T follicular helper cell (primary cell): ENCODE measurements around the gene MITF.

ENCODE experiments used
- DNase-seq: peaks from one replicate; pipeline ENCODE4 v3.0.0-alpha.2; 2020; ENCODE audit warnings: low read depth

MITF gene

GRCh38 chr3:69838217-69838616 lies 99.0 kb downstream of the MITF start:
- DNase-seq: no peak

- no peak for DNase-seq
Measured at GRCh38 chr3:69838696-69839515, 99.6 kb downstream of the MITF start.

GRCh38 chr3:69842351-69842750 lies 103.1 kb downstream of the MITF start:
- no peak for DNase-seq

DNA sequence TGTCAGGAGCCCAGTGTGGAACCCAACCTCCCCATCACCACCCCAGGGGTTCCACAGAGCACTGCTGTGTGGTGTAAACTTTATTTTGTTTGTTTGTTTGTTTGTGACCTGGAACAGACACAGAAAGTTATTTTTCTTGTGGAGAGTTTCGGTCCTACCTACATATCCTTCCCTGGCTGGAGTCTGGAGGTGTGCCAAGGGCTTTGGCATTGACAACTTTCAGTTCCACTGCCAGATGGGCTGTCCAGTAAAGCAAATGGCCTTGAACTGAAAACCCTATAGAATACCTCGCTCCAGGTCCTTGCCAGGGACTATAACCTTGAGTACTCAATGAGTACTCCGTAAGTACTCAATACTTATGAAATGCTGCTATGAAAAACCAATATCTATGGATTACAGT lies 103.5 kb downstream of the MITF start:
- no peak for DNase-seq

- no peak for DNase-seq
Measured at GRCh38 chr3:69844706-69845105, 105.4 kb downstream of the MITF start.

- DNase-seq: no peak
Measured at GRCh38 chr3:69847303-69847702, 108.0 kb downstream of the MITF start.

DNA sequence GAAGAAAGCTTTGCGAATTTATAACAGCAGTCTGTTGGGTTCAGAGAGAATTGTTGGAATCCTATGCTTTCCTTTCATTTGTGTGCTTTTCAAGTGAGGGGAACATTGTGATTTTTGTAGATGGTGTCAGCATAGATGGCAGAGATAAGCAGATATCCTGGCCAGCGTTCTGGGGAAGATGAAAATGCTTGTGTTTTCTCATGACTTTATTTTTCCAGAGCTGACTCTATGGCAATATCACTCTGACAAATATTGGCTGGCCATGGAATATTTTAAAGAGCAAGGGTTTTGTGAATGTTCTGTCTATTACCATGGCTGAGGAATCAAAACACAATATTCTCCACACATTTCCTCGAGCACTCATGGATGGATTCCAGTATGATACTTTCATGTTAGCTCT lies 108.8 kb downstream of the MITF start:
- no peak for DNase-seq

GRCh38 chr3:69850849-69851248 lies 111.6 kb downstream of the MITF start:
- DNase-seq: no peak

- DNase-seq: no peak
Measured at GRCh38 chr3:69853027-69853426, 113.8 kb downstream of the MITF start.

- no peak for DNase-seq
Measured at GRCh38 chr3:69855436-69856162, 116.3 kb downstream of the MITF start.

DNA sequence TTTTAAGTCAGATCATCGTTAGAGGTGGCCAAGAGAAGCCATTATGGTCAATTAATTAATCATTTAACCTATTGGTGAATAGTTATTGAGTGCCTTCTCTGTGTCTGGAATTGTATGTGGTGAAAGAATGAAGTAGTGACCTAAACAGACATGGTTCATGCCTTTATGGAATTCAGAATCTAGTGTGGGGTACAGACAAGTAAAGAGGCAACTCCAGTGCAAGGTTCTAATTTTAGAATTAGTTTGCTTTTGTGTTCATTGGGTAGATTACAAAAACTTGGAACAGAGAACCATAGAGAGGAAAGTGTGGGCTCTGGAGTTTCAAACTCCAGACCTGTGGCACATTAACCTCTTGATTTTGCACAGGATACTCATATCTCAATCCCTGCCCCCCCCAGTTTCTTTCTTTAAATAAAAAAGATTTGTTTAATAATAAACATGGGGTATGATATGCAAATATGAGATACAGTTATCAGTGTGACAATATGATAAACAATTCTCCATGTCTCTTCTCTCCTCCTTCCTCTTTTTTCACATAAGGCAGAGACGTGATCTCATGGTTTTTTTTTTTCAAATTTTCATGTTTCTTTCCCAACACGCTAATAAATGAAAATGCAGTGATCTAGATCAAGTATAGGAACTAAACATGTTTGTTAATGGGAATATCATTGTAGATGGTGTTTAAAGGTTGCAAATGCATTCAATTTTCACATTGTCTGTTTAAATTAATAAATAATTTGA lies 117.9 kb downstream of the MITF start:
- DNase-seq: no peak

GRCh38 chr3:69861556-69861955 lies 122.3 kb downstream of the MITF start:
- no peak for DNase-seq

- no peak for DNase-seq
Measured at GRCh38 chr3:69864141-69864540, 124.9 kb downstream of the MITF start.

DNA sequence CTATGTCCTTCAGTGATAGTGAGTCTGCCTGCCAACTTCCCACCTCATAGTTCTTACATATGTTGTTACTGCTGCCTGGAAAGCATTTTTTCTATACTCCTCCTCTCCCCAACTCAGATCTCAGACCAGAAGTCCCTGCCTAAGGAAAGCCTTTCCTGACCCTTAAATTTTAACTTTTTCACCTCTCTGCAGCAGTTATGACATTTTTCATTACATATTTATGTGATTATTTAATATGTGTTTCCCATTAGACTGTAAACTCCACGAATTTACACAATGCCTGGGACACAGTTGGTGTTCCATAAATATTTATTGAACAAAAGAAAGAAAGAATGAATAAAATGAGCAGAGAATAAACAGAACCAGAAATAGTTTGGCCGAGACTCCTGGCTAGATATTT lies 125.5 kb downstream of the MITF start:
- no peak for DNase-seq

DNA sequence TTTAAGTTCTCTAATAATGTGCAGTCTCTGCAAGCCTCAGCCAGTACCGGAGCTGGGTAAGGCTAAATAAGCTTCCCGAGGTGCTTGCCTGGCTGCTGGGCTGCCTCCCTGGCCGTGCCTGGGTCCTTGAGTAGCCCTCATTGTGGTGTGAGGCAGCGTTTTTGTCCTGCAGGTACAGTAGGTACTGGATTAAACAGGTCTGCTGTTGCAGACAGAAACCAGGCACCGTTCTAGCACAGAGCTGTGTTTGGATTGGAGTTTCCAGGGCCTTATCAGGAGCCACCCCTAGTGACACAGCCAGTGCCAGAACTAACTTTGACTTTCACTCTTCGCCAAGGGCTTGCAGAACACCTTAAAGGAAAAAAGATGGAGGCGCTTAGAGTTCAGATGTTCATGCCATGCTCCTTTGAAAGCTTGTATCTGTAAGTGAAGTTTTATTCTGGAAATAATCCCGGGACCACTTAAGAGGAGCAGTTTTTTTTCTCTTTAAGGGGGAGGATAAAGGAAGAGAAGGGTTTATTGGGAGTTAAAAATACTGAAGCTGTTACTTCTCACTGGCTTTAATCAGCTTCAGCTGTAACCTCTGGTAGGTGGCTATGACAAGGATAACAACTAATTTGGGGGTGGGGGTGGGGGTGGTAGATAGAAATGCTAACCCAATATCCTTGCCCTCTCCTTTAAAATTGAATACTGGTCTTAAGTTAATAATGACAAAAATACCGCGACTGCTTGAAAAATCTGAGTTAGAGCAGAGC lies 126.8 kb downstream of the MITF start:
- DNase-seq: no peak

DNA sequence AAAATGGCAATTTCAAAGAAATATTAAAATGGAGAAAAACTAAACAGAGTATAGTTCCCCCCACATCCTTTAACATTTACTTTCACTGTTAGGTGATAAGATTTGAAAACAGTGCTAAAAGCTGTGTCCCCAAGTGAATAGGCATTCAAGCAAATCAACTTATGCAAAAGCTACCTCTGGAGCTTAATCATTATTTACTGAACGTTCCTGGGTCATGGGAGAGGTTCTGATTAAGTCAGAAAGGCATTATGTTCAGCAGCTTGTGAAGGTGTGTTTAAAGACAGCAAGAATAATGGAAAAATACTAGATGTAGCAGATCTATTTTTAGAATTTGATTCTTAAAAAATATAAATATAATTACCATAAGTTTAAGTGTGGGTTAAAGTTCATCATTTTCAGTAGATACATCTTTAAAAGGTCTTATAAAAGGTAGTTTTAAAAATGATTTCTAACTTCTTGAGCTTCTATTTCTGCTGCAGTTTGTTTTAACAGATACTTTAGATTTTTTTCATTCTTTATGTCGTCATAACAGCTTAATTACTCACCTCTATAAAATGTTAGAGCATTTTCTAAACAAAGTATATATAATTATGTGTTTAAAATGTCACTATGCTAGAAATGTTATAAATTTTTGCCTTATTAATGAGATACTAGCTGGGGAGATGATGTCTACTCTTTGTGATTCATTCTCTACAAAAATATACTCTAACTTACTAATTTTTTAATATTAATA lies 127.9 kb downstream of the MITF start:
- no peak for DNase-seq

- no peak for DNase-seq
Measured at GRCh38 chr3:69867941-69868505, 128.8 kb downstream of the MITF start.

DNA sequence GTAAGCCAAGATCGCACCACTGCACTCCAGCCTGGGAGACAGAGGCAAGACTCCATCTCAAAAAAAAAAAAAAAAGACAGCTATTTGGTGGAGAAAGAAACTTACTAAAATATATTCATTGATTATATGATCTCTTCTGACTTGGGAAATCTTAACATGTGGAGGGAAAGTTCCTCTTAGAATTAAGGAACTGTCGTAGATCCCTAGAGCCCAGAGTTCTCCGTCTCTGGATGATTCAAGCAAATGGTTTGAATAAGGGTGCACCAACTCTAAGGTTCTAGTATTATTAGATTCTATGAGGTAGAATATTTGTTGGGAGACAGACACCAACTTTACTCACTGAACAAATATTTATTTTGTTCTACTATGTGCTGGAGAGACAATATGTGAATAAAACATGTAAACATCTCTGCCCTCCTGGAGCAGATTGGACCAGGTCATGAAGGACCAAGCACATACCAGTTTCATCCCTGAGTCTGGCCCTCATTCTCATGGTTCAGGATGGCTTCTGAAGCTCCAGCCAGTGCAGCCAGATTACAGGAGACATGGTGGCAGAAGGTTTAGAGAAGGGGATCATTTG lies 129.7 kb downstream of the MITF start:
- no peak for DNase-seq

- no peak for DNase-seq
Measured at GRCh38 chr3:69869643-69870042, 130.4 kb downstream of the MITF start.

- DNase-seq: no peak
Measured at GRCh38 chr3:69871251-69871650, 132.0 kb downstream of the MITF start.

GRCh38 chr3:69871868-69872267 lies 132.6 kb downstream of the MITF start:
- no peak for DNase-seq
